K562 (cell line): ENCODE data around the gene NPDC1.

Source experiments
- CTCF ChIP-seq, 3 experiments: IDR thresholded peaks in 2 of 3; conservative IDR thresholded peaks in 1 of 3; 2 replicates each; pipeline ENCODE4 v1.5.1; 2011 to 2012; ENCODE audit warnings: low read length in 3 of 3, mild to moderate bottlenecking in 3 of 3, control low read depth in 2 of 3, improper control_type of control experiment in 1 of 3, inconsistent platforms in 1 of 3, low read depth in 1 of 3, mixed read lengths in 1 of 3, moderate library complexity in 1 of 3; ENCODE audit not compliant: insufficient read depth in 2 of 3
- ELF4 ChIP-seq: fragments of 450-650 bp; formaldehyde crosslinking; IDR thresholded peaks from 2 replicates; pipeline ENCODE4 v1.4.0; 2022; ENCODE audit warnings: missing genetic modification characterization
- EP300 ChIP-seq: IDR thresholded peaks from 2 replicates; pipeline ENCODE4 v1.6.1; 2012; ENCODE audit warnings: low read length, improper control_type of control experiment
- HSF4 ChIP-seq: fragments of 250-450 bp; sonication (Bioruptor Pico); IDR thresholded peaks from 2 replicates; pipeline ENCODE4 v2.1.2; 2022; ENCODE audit warnings: mild to moderate bottlenecking, moderate library complexity, borderline replicate concordance
- JUNB ChIP-seq: fragments of 450-650 bp; formaldehyde crosslinking; conservative IDR thresholded peaks from 2 replicates; pipeline ENCODE4 v1.4.0; 2020; ENCODE audit warnings: mild to moderate bottlenecking
- KAT8 ChIP-seq: fragments of 450-650 bp; IDR thresholded peaks from 2 replicates; pipeline ENCODE4 v1.6.1; 2016; ENCODE audit warnings: low read depth, mild to moderate bottlenecking
- KDM5B ChIP-seq: fragments of 200-600 bp; sonication (generic); IDR thresholded peaks from 2 replicates; pipeline ENCODE4 v1.6.1; 2012; ENCODE audit warnings: low read depth, mild to moderate bottlenecking, moderate library complexity, low read length, control low read depth, inconsistent platforms; ENCODE audit not compliant: insufficient replicate concordance
- MAZ ChIP-seq, 2 experiments: fragments of 450-650 bp in 1 of 2; sonication (generic) in 1 of 2; formaldehyde crosslinking; IDR thresholded peaks in 1 of 2; conservative IDR thresholded peaks in 1 of 2; 2 replicates each; pipeline versions ENCODE4 v1.4.0 to v1.5.0; 2020; ENCODE audit warnings: mild to moderate bottlenecking in 1 of 2, missing genetic modification reagents in 1 of 2
- POLR2AphosphoS5 ChIP-seq: IDR thresholded peaks from 2 replicates; pipeline ENCODE4 v1.6.1; 2011; ENCODE audit warnings: mild to moderate bottlenecking, low read depth, low read length, moderate library complexity; ENCODE audit not compliant: control insufficient read depth, insufficient read depth
- ZBTB7A ChIP-seq: IDR thresholded peaks from 2 replicates; pipeline ENCODE4 v1.6.1; 2011; ENCODE audit warnings: low read depth, mild to moderate bottlenecking, low read length, moderate library complexity, borderline replicate concordance; ENCODE audit not compliant: control insufficient read depth
- ZNF655 ChIP-seq: fragments of 250-450 bp; sonication (Bioruptor Pico); IDR thresholded peaks from 2 replicates; pipeline ENCODE4 v1.5.0; 2021

- TF ChIP-seq POLR2AphosphoS5 (no peak), ZNF655 (CRISPR knock-in tag) (no peak), CTCF (IDR thresholded peaks at IDR 0.05 in 2 of 3, conservative IDR thresholded peaks at IDR 0.05 in 1 of 3; ENCODE audit: insufficient read depth in 2 of 3, low read depth in 1 of 3, low read length in 3 of 3) (no peak), JUNB (CRISPR knock-in tag) (no peak), HSF4 (no peak), KAT8 (no peak), ZBTB7A (no peak), ELF4 (CRISPR knock-in tag) (no peak), MAZ (CRISPR knock-in tag; conservative IDR thresholded peaks at IDR 0.05 in 1 of 2, IDR thresholded peaks at IDR 0.05 in 1 of 2) (no peak), KDM5B (no peak), EP300 (no peak)
Measured at GRCh38 chr9:136992819-136993369, 53.1 kb downstream of the NPDC1 start.
